HEK293T (cell line): ENCODE measurements around the gene GPR137C.

Source experiments
- ARNT ChIP-seq: fragments of 450-650 bp; IDR thresholded peaks from 2 replicates; pipeline ENCODE4 v1.6.1; 2017; ENCODE audit warnings: mild to moderate bottlenecking
- BHLHE40 ChIP-seq: fragments of 450-650 bp; IDR thresholded peaks from 2 replicates; pipeline ENCODE4 v1.6.1; 2016; ENCODE audit warnings: mild to moderate bottlenecking, moderate library complexity, borderline replicate concordance
- CTBP1 ChIP-seq: fragments of 450-650 bp; IDR thresholded peaks from 2 replicates; pipeline ENCODE4 v1.6.1; 2016; ENCODE audit warnings: borderline replicate concordance
- ELF4 ChIP-seq: fragments of 450-650 bp; IDR thresholded peaks from 2 replicates; pipeline ENCODE4 v1.6.1; 2017; ENCODE audit warnings: antibody characterized with exemption
- FOXA1 ChIP-seq: fragments of 450-650 bp; IDR thresholded peaks from 2 replicates; pipeline ENCODE4 v1.6.1; 2016; ENCODE audit warnings: mild to moderate bottlenecking
- FOXK2 ChIP-seq: fragments of 450-650 bp; IDR thresholded peaks from 2 replicates; pipeline ENCODE4 v1.6.1; 2016; ENCODE audit warnings: mild to moderate bottlenecking
- FOXM1 ChIP-seq: fragments of 450-650 bp; IDR thresholded peaks from 2 replicates; pipeline ENCODE4 v1.6.1; 2017; ENCODE audit warnings: mild to moderate bottlenecking, borderline replicate concordance
- HDGF ChIP-seq: fragments of 450-650 bp; IDR thresholded peaks from 2 replicates; pipeline ENCODE4 v1.6.1; 2017; ENCODE audit warnings: antibody characterized with exemption, borderline replicate concordance
- NFRKB ChIP-seq: fragments of 450-650 bp; IDR thresholded peaks from 2 replicates; pipeline ENCODE4 v1.6.1; 2016; ENCODE audit warnings: mild to moderate bottlenecking, moderate library complexity
- SP1 ChIP-seq: fragments of 450-650 bp; IDR thresholded peaks from 2 replicates; pipeline ENCODE4 v1.6.1; 2017
- SUZ12 ChIP-seq: fragments of 450-650 bp; IDR thresholded peaks from 2 replicates; pipeline ENCODE4 v1.6.1; 2016; ENCODE audit warnings: mild to moderate bottlenecking
- TARDBP ChIP-seq: fragments of 450-650 bp; IDR thresholded peaks from 2 replicates; pipeline ENCODE4 v1.6.1; 2016
- ZNF384 ChIP-seq: fragments of 450-650 bp; IDR thresholded peaks from 2 replicates; pipeline ENCODE4 v1.6.1; 2016
- TF ChIP-seq, protein P1 (sequence below): fragments of 450-650 bp; IDR thresholded peaks from 2 replicates; pipeline ENCODE4 v1.6.1; 2016

DNA sequence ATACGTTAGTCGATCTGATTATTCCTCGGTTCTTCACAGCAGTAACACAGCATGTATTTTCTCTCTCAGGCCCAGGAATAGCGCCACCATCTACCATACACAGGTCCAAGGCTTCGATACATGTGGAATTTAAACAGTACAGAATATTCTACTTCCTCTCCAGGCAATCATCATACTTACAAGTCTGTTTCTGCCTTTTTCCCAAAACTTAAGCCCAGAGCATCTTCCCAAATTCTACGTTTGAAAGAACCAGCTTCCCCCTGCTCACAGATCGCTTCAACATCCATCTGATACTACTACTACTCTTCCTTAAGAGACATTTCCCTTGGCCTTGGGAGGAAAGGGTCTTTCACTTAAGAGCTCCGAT lies 957 bp upstream of the GPR137C start:
- no peak for TF ChIP-seq BHLHE40
- TF ChIP-seq CTBP1, result no peak
- TF ChIP-seq SP1, result no peak
- TF ChIP-seq FOXA1, result no peak
- no peak for TF ChIP-seq NFRKB
- TF ChIP-seq ZNF384, result no peak
- no peak for TF ChIP-seq FOXM1
- no peak for TF ChIP-seq FOXK2
- no peak for TF ChIP-seq TARDBP
- TF ChIP-seq SUZ12, result no peak
- TF ChIP-seq, protein P1, sequence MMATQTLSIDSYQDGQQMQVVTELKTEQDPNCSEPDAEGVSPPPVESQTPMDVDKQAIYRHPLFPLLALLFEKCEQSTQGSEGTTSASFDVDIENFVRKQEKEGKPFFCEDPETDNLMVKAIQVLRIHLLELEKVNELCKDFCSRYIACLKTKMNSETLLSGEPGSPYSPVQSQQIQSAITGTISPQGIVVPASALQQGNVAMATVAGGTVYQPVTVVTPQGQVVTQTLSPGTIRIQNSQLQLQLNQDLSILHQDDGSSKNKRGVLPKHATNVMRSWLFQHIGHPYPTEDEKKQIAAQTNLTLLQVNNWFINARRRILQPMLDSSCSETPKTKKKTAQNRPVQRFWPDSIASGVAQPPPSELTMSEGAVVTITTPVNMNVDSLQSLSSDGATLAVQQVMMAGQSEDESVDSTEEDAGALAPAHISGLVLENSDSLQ, result no peak
- TF ChIP-seq ARNT, result no peak
- no peak for TF ChIP-seq ELF4
- TF ChIP-seq HDGF, result no peak
